K562 (cell line): ENCODE data around the gene CCNDBP1. TPM values are rescaled to one million over a fixed set of nuclear protein-coding genes. Genes with fewer than 3 reads are reported as not detected.
A peak's percentile ranks its signal among the peaks of the same experiment; 100 is the strongest.

ENCODE experiments used
- ATAC-seq: fragments of 200-7000 bp; cut with Tn5 transposase; 3 replicates; pipeline ENCODE4 v1.9.1; 2020; ENCODE audit warnings: moderate library complexity
- BruUV-seq: library from RNA; stranded (reverse); fragments of 400-500 nt; replicated peaks from 2 replicates; lab custom pipeline; 2021; lab: Mats Ljungman, UMichigan
- CTCF ChIA-PET: fragments of 300-600 bp; formaldehyde crosslinking; extraction: SDS; loops from one replicate; lab custom pipeline; 2021; ENCODE audit warnings: low intra/inter-chr PET ratio; lab: Yijun Ruan, JAX
- POLR2A ChIA-PET: fragments of 300-600, 350-650 bp; sonication (Branson Sonifier 250); formaldehyde crosslinking; extraction: SDS; loops from one replicate; lab custom pipeline; 2021; ENCODE audit warnings: antibody characterized with exemption, inconsistent platforms; lab: Yijun Ruan, JAX
- DNase-seq, 4 experiments: peaks; one replicate each; pipeline versions ENCODE4 v3.0.0 to v3.0.0-alpha.2; 2011 to 2018; ENCODE audit warnings: low spot score in 3 of 4, mixed read lengths in 3 of 4; ENCODE audit errors: extremely low read depth in 1 of 4
- FAIRE-seq: peaks from 2 replicates; lab custom pipeline; 2011; peaks lifted over from hg19 to GRCh38; lab: Jason Lieb, UNC
- H2AFZ ChIP-seq: 2 replicates; pipeline ENCODE4 v1.6.0; 2011; ENCODE audit warnings: low read depth, low read length, control low read depth, inconsistent platforms
- H3K27ac ChIP-seq: fragments of 200-600 bp; 3 replicates; pipeline ENCODE4 v1.8.0; 2011; ENCODE audit warnings: low read depth, mild to moderate bottlenecking, control low read depth, inconsistent platforms, low read length, moderate library complexity, mixed read lengths; ENCODE audit errors: extremely low read depth
- H3K27me3 ChIP-seq, 2 experiments: fragments of 300-600 bp in 1 of 2; 2 replicates in 1 of 2; 3 replicates in 1 of 2; pipeline versions ENCODE4 v1.6.0 to v1.8.0; 2011; ENCODE audit warnings: inconsistent platforms in 2 of 2, low read length in 2 of 2, mild to moderate bottlenecking in 1 of 2, mixed read lengths in 1 of 2, moderate library complexity in 1 of 2; ENCODE audit not compliant: control insufficient read depth in 2 of 2, insufficient read depth in 2 of 2
- H3K36me3 ChIP-seq: fragments of 300-600 bp; 3 replicates; pipeline ENCODE4 v1.8.0; 2011; ENCODE audit warnings: mild to moderate bottlenecking, low read length, inconsistent platforms; ENCODE audit not compliant: control insufficient read depth, insufficient read depth
- H3K4me1 ChIP-seq, 2 experiments: fragments of 200-600 bp in 1 of 2; replicated peaks in 1 of 2; 2 replicates in 1 of 2; 3 replicates in 1 of 2; pipeline versions ENCODE4 v1.5.1 to v1.8.0; 2011; ENCODE audit warnings: inconsistent platforms in 2 of 2, low read length in 2 of 2, mild to moderate bottlenecking in 1 of 2, mixed read lengths in 1 of 2, moderate library complexity in 1 of 2; ENCODE audit not compliant: control insufficient read depth in 2 of 2, insufficient read depth in 2 of 2
- H3K4me2 ChIP-seq: 2 replicates; pipeline ENCODE4 v1.6.1; 2011; ENCODE audit warnings: low read length, control low read depth, inconsistent platforms, mixed read lengths; ENCODE audit not compliant: insufficient read depth
- H3K4me3 ChIP-seq: fragments of 200-600 bp; sonication (generic), shearing (Covaris generic); 2 replicates; pipeline ENCODE4 v1.5.1; 2016; ENCODE audit warnings: control low read depth, inconsistent platforms
- H3K79me2 ChIP-seq: fragments of 200-600 bp; 3 replicates; pipeline ENCODE4 v1.8.0; 2011; ENCODE audit warnings: low read length, inconsistent platforms; ENCODE audit not compliant: control insufficient read depth, insufficient read depth
- H3K9ac ChIP-seq, 2 experiments: 2 replicates each; pipeline versions ENCODE4 v1.6.0 to v1.6.1; 2011; ENCODE audit warnings: low read depth in 2 of 2, low read length in 2 of 2, control low read depth in 1 of 2, inconsistent platforms in 1 of 2, mild to moderate bottlenecking in 1 of 2, mixed read lengths in 1 of 2; ENCODE audit not compliant: insufficient read depth in 1 of 2
- H3K9me1 ChIP-seq: one replicate; pipeline ENCODE4 v1.6.0; 2011; ENCODE audit warnings: inconsistent platforms, mild to moderate bottlenecking, low read length, moderate library complexity; ENCODE audit not compliant: control insufficient read depth, insufficient read depth
- H3K9me3 ChIP-seq: replicated peaks from 2 replicates; pipeline ENCODE4 v1.5.1; 2011; ENCODE audit warnings: low read depth, low read length, inconsistent platforms; ENCODE audit not compliant: control insufficient read depth, insufficient read depth
- H4K20me1 ChIP-seq: replicated peaks from 2 replicates; pipeline ENCODE4 v1.6.1; 2011; ENCODE audit warnings: low read length, inconsistent platforms, mixed read lengths; ENCODE audit not compliant: control insufficient read depth, insufficient read depth
- CHAMP1 ChIP-seq: fragments of 450-650 bp; IDR thresholded peaks from 2 replicates; pipeline ENCODE4 v1.6.1; 2016; ENCODE audit warnings: mild to moderate bottlenecking
- CREB5 ChIP-seq: fragments of 250-450 bp; sonication (Bioruptor Pico); IDR thresholded peaks from 2 replicates; pipeline ENCODE4 v1.5.0; 2020; ENCODE audit warnings: mild to moderate bottlenecking
- CREBBP ChIP-seq: IDR thresholded peaks from one replicate; pipeline ENCODE4 v1.6.1; 2012; ENCODE audit warnings: low read depth, mild to moderate bottlenecking, control low read depth, inconsistent platforms, low read length
- EWSR1 ChIP-seq: fragments of 450-650 bp; IDR thresholded peaks from 2 replicates; pipeline ENCODE4 v1.6.1; 2018; ENCODE audit warnings: borderline replicate concordance, mild to moderate bottlenecking, low read depth, moderate library complexity; ENCODE audit not compliant: partially characterized antibody
- EZH2 ChIP-seq: IDR thresholded peaks from 2 replicates; pipeline ENCODE4 v1.6.1; 2012; ENCODE audit warnings: low read depth, mild to moderate bottlenecking, inconsistent platforms, low read length, borderline replicate concordance
- HDAC6 ChIP-seq: IDR thresholded peaks from 2 replicates; pipeline ENCODE4 v1.6.1; 2012; ENCODE audit warnings: low read depth, mild to moderate bottlenecking, control low read depth, inconsistent platforms, low read length, moderate library complexity
- HLTF ChIP-seq: fragments of 450-650 bp; IDR thresholded peaks from 2 replicates; pipeline ENCODE4 v1.6.1; 2016
- MCM2 ChIP-seq: fragments of 450-650 bp; IDR thresholded peaks from 2 replicates; pipeline ENCODE4 v1.6.1; 2017; ENCODE audit warnings: low read depth, mild to moderate bottlenecking
- NR2F6 ChIP-seq: fragments of 450-650 bp; formaldehyde crosslinking; IDR thresholded peaks from 2 replicates; pipeline ENCODE4 v1.4.0; 2020; ENCODE audit warnings: mild to moderate bottlenecking
- RHOXF2B ChIP-seq: fragments of 250-450 bp; sonication (Bioruptor Pico); conservative IDR thresholded peaks from 2 replicates; pipeline ENCODE4 v1.5.1; 2021
- VEZF1 ChIP-seq: fragments of 200-800 bp; sonication (Bioruptor generic); IDR thresholded peaks from 2 replicates; pipeline ENCODE4 v1.6.1; 2017; ENCODE audit warnings: missing genetic modification characterization, missing compliant biosample characterization
- XRCC4 ChIP-seq: IDR thresholded peaks from one replicate; pipeline ENCODE4 v1.6.1; 2011; ENCODE audit not compliant: insufficient read depth, insufficient read length; ENCODE audit errors: extremely low read depth
- ZKSCAN3 ChIP-seq: fragments of 250-450 bp; sonication (Bioruptor Pico); IDR thresholded peaks from 2 replicates; pipeline ENCODE4 v1.4.0; 2020
- ZNF12 ChIP-seq: sonication (generic); formaldehyde crosslinking; IDR thresholded peaks from 2 replicates; pipeline ENCODE4 v1.4.0; 2020; ENCODE audit warnings: mild to moderate bottlenecking, missing genetic modification reagents
- ZNF133 ChIP-seq: fragments of 250-450 bp; sonication (Bioruptor Pico); IDR thresholded peaks from 2 replicates; pipeline ENCODE4 v1.4.0; 2020; ENCODE audit warnings: mild to moderate bottlenecking
- ZNF263 ChIP-seq: sonication (generic); formaldehyde crosslinking; IDR thresholded peaks from 2 replicates; pipeline ENCODE4 v1.8.0; 2022; ENCODE audit warnings: mild to moderate bottlenecking, missing genetic modification reagents, borderline replicate concordance
- WGBS: fragments of 100-300 bp; shearing (Covaris generic); methylation state at CpG from one replicate; pipeline ENCODE4 v1.1.6; 2016; ENCODE audit warnings: low coverage, mixed read lengths; ENCODE audit not compliant: insufficient coverage; ENCODE audit errors: missing lambda C conversion rate; 5-methylcytosine and 5-hydroxymethylcytosine counted together
- in situ Hi-C: fragments of 300-500 bp; cut with MboI; formaldehyde crosslinking; loops from 4 replicates; pipeline ENCODE4 v1.15.0; 2018; ENCODE audit warnings: inconsistent platforms, mixed read lengths
- intact Hi-C: fragments of 100-400 bp; cut with micrococcal nuclease; formaldehyde crosslinking; loops from 2 replicates; pipeline ENCODE4 v1.14.2; 2022
- polyA plus RNA-seq, 8 experiments: library from polyadenylated mRNA; depleted of rRNA in 4 of 8; stranded (reverse) in 5 of 8; unstranded in 3 of 8; fragments of >200 nt; fragmentation: Nextera tagmentation in 2 of 8; fragmentation: Illumina TruSeq in 1 of 8; extraction: Ambion mirVana in 2 of 8; extraction: Trizol in 1 of 8; gene quantifications; 2 replicates each; pipeline versions ENCODE4 v1.2.1 to v1.2.3, GENCODE V29; 2011 to 2014; ENCODE audit warnings: inconsistent platforms in 1 of 8, missing spikeins in 1 of 8
- total RNA-seq, 7 experiments: library from RNA; depleted of rRNA in 6 of 7; stranded (reverse); fragments of >200 nt in 6 of 7; fragmentation: Illumina TruSeq in 2 of 7; extraction: Trizol in 2 of 7; gene quantifications; 2 replicates each; pipeline versions ENCODE4 v1.2.1 to v1.2.3, GENCODE V29; 2011 to 2021; ENCODE audit warnings: low replicate concordance in 1 of 7

Gene CCNDBP1
- total and polyA plus RNA-seq, 9 of the 15 experiments (the other 6 are each of a cell fraction or from before 2014, with no cell fraction given): 37.0 to 111 (median 55.5) TPM

GRCh38 chr15:43209059-43209824 lies 24.0 kb downstream of the CCNDBP1 start (continued):
- TF ChIP-seq CREBBP (no peak), RHOXF2B (CRISPR knock-in tag) (no peak), NR2F6 (CRISPR knock-in tag) (no peak), HDAC6 (no peak)

GRCh38 chr15:43210172-43210745 lies 25.1 kb downstream of the CCNDBP1 start:
- no peak overlapping the region for H3K27ac ChIP-seq
- peak overlapping the region; percentile 42 for H2AFZ ChIP-seq
- H3K27me3 ChIP-seq: peaks cover 0 to 8% of the 10 kb centered on the region in 2 experiments; a peak in 1 of 5 replicates
- no peaks in the 10 kb centered on the region for H3K36me3 ChIP-seq
- no TSS peak for BruUV-seq
- no peaks in the 10 kb centered on the region for H3K9me1 ChIP-seq
- WGBS: 54% methylated on average over 15 of the region's 15 CpGs
- POLR2A ChIA-PET: interaction anchor here (1.1 kb wide), 1 partner anchor 10 kb away, joined by 4 read pairs; the partner anchor contains the start of gene EPB42
- CTCF ChIA-PET: no interaction called here
- ATAC-seq: no peak
- peaks cover 0 to 13% of the 10 kb centered on the region in 2 experiments; a peak in 3 of 5 replicates for H3K4me1 ChIP-seq
- H3K4me2 ChIP-seq: no peak overlapping the region
- intact Hi-C loops: no loop called here
- no peaks in the 10 kb centered on the region for H4K20me1 ChIP-seq
- H3K9ac ChIP-seq: peak overlapping the region in 1 of 2 experiments; percentile 32; a peak in 1 of 4 replicates
- no peaks in the 10 kb centered on the region for H3K9me3 ChIP-seq
- DNase-seq: no peak
- FAIRE-seq: peak; percentile 67
- no peak overlapping the region for H3K4me3 ChIP-seq
- in situ Hi-C loops: no loop called here
- no peaks in the 10 kb centered on the region for H3K79me2 ChIP-seq
- TF ChIP-seq CHAMP1: no peak
- no peak for TF ChIP-seq EWSR1
- TF ChIP-seq ZKSCAN3: no peak
- no peak for TF ChIP-seq MCM2
- no peak for TF ChIP-seq ZNF133 (CRISPR knock-in tag)
- TF ChIP-seq XRCC4: no peak
- TF ChIP-seq ZNF263: no peak
- TF ChIP-seq HLTF: no peak
- TF ChIP-seq CREB5 (CRISPR knock-in tag): no peak
- TF ChIP-seq VEZF1 (CRISPR knock-in tag): no peak
- TF ChIP-seq EZH2: no peak
- TF ChIP-seq ZNF12 (CRISPR knock-in tag): no peak
